H54 (cell line): ENCODE data around the gene PCBP3.

Source experiments
- DNase-seq: peaks from one replicate; pipeline ENCODE4 v3.0.0; 2011; ENCODE audit warnings: low spot score, mixed read lengths; ENCODE audit not compliant: insufficient read length
- FAIRE-seq: peaks from 3 replicates; lab custom pipeline; 2011; peaks lifted over from hg19 to GRCh38; lab: Jason Lieb, UNC
- POLR2A ChIP-seq: IDR thresholded peaks from 2 replicates; pipeline ENCODE4 v1.6.1; 2011; ENCODE audit warnings: low read depth, mild to moderate bottlenecking, low read length

PCBP3 gene

GRCh38 chr21:45900034-45900868, 256.7 kb downstream of the PCBP3 start:
- TF ChIP-seq POLR2A, result no peak
- no peak for FAIRE-seq
- DNase-seq, result no peak

GRCh38 chr21:45901061-45901690, 257.7 kb downstream of the PCBP3 start:
- no peak for TF ChIP-seq POLR2A
- no peak for FAIRE-seq
- DNase-seq, result no peak

DNA sequence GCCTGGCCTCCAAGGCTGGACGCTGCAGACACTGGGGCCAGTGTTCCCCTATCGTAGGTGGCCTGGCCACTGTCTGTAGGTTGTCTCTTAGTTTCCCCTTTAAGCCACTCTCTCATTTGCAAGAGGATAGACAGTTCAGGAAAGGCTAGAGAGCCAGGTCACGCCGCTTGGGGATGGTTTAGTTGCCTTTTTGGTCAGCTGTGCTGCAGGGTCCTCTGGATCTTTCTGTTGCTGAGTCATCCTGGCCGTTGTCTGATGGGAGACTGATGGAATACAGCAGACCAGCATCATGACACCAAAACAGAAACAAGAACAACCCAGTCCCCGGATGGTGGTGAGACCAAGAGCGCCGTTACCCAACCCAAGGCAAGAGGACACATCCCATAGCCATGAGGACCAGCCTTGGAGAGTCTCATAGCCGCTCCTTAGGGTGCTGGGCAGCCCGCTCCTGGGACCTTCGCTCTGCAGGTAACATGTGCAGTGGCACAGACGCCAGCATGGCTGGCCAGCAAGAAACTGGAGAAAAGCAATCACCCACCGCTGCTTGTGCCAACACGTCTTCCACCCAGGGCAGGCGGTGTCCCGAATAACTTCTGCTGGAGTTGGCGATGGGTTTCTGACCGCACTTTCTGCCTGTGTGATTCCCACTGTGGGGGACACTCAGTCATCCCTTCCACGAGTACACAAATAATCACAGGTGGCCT, 258.9 kb downstream of the PCBP3 start:
- DNase-seq, result no peak
- FAIRE-seq, result no peak
- no peak for TF ChIP-seq POLR2A

- no peak for DNase-seq
- TF ChIP-seq POLR2A, result no peak
- no peak for FAIRE-seq
Observed at GRCh38 chr21:45905196-45905595, 261.7 kb downstream of the PCBP3 start.

GRCh38 chr21:45906196-45906805, 262.8 kb downstream of the PCBP3 start:
- TF ChIP-seq POLR2A, result no peak
- FAIRE-seq (no peak), DNase-seq (no peak)

- no peak for TF ChIP-seq POLR2A
- FAIRE-seq, result no peak
Observed at GRCh38 chr21:45906859-45907258, 263.3 kb downstream of the PCBP3 start.

GRCh38 chr21:45908536-45909237, 265.2 kb downstream of the PCBP3 start:
- DNase-seq, result no peak
- FAIRE-seq, result no peak
- TF ChIP-seq POLR2A, result no peak

More at GRCh38 chr21:45906859-45907258, 263.3 kb downstream of the PCBP3 start:
- DNase-seq, result no peak

DNA sequence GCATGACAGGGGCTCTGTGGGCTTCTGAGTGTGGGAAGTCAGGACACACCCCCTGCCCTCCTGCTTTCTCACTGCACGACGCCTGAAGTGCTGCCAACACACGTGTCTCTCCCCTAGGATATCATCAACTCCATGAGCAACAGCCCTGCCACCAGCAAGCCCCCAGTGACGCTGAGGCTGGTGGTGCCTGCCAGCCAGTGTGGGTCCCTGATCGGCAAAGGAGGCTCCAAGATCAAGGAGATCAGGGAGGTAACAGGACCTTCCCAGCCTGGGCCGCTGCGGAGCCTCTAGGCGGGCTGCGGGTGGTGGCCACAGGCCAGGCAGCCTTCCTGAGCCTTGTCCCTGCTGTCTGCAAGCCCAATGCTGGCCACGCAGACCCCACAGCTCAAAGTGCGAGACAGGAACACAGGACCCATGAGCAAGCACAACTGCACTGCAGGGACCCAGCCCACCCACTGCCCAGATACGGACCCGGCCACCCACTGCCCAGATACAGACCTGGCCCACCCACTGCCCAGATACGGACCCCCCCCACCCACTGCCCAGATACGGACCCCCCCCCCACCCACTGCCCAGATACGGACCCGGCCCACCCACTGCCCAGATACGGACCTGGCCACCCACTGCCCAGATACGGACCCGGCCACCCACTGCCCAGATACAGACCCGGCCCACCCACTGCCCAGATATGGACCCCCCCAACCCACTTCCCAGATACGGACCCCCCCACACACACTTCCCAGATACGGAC, 265.9 kb downstream of the PCBP3 start:
- FAIRE-seq (no peak), DNase-seq (no peak)
- no peak for TF ChIP-seq POLR2A

DNA sequence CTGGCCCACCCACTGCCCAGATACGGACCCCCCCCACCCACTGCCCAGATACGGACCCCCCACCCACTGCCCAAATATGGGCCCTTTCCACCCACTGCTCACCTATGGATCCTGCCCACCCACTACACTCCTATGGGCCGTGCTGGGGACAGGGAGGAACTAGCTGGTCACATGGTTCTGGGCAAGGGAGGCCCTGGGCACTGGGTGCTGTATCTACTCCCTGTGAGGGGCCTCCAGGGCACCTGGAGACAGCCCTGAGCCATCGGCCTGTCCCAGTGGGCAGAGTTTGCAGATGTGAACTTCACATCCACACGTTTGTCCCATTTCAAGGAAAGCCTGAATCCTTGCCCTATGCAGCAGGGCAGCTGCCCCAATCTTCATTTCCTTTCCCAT, 266.6 kb downstream of the PCBP3 start:
- DNase-seq (no peak), FAIRE-seq (no peak)
- no peak for TF ChIP-seq POLR2A

DNA sequence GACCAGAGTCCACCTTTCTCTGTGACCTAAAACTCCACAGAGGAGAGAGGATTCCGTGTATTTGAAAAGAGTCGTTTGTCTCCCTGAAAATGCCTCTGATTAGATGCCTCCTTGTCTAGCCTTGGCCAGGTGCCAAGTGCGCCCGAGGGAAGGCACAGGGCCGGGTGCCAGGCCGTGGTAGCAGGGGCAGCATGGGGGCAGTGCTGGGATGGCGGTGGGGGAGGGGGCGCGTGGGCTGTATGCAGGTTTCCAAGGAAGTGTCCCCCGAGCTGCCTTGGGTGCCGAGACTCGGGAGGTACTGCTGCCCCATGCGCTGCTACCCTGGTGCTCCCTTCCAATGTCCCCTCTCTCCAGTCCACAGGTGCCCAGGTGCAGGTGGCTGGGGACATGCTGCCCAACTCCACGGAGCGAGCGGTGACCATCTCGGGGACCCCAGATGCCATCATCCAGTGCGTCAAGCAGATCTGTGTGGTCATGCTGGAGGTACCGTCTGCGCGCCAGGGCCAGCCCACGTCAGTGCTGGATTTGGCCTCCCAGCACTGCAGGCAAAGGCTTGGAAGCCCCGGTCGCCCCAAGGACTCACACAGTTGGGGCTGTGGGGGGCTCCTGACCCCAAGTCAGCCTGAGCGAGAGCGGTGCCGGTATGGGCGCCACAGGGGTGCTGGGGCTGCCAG, 267.2 kb downstream of the PCBP3 start:
- no peak for FAIRE-seq
- DNase-seq, result no peak
- TF ChIP-seq POLR2A, result no peak

- TF ChIP-seq POLR2A, result no peak
- FAIRE-seq, result no peak
- DNase-seq, result no peak
Observed at GRCh38 chr21:45911806-45912325, 268.3 kb downstream of the PCBP3 start.
